Measurements from ENCODE around the gene INMT.

DNA sequence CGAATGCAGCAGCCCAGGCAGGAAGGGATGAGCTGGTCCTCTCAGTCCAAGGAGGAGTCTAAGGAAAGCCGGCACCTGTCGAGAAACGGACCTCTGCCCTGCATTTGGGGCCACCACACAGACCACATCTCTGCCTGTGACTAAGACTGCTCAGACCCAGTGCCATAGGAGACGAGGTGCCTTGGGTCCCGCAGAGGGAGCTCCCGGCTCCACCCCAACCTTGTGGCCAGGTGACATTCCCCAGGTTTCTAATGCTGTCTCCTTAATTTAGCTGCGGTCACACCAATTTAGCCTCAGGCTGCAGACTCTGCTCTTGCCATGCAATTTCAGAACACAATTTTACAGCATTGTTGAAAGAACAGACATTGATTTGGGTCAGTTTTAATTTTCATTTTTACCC is 46.9 kb upstream of the INMT start:
- TF ChIP-seq CTCF (conservative IDR thresholded peaks at IDR 0.05; ENCODE audit: low read length) (no peak), EZH2phosphoT487 (IDR thresholded peaks at IDR 0.05; ENCODE audit: borderline replicate concordance, low read depth, low read length) (no peak)
